Neural cell (in vitro differentiated cells): Measurements from ENCODE around the gene PROK2. TPM values are rescaled to one million over a fixed set of nuclear protein-coding genes. Genes with fewer than 3 reads are reported as not detected.

Experiments used
- H2AFZ ChIP-seq: fragments of 200-600, 300-800 bp; sonication (generic), shearing (Covaris generic); 2 replicates; pipeline ENCODE4 v1.6.0; 2014; ENCODE audit warnings: low read depth, mild to moderate bottlenecking, antibody characterized with exemption, low read length, moderate library complexity
- H3F3A ChIP-seq: fragments of 200-600 bp; shearing (Covaris generic); 2 replicates; pipeline ENCODE4 v1.6.1; 2016; ENCODE audit warnings: mild to moderate bottlenecking, moderate library complexity, mixed read lengths, antibody characterized with exemption, low read length; ENCODE audit not compliant: insufficient read depth, poor library complexity, severe bottlenecking
- H3K27ac ChIP-seq: fragments of 200-600, 300-800 bp; sonication (generic), shearing (Covaris generic); 2 replicates; pipeline ENCODE4 v1.5.1; 2014; ENCODE audit warnings: mild to moderate bottlenecking, low read length, moderate library complexity
- H3K27me3 ChIP-seq: fragments of 300-800, 200-600 bp; sonication (generic), shearing (Covaris generic); 2 replicates; pipeline ENCODE4 v1.6.0; 2014; ENCODE audit warnings: mild to moderate bottlenecking, low read depth, low read length, moderate library complexity; ENCODE audit not compliant: insufficient read depth
- H3K36me3 ChIP-seq: fragments of 300-800, 200-600 bp; sonication (generic), shearing (Covaris generic); 2 replicates; pipeline ENCODE4 v1.5.1; 2014; ENCODE audit warnings: mild to moderate bottlenecking, antibody characterized with exemption, low read length, moderate library complexity; ENCODE audit not compliant: insufficient read depth
- H3K4me2 ChIP-seq: fragments of 300-800, 200-600 bp; sonication (generic), shearing (Covaris generic); 2 replicates; pipeline ENCODE4 v1.6.0; 2014; ENCODE audit warnings: mild to moderate bottlenecking, low read length
- H3K4me3 ChIP-seq: fragments of 300-800, 200-600 bp; sonication (generic), shearing (Covaris generic); 2 replicates; pipeline ENCODE4 v1.5.1; 2014; ENCODE audit warnings: mild to moderate bottlenecking, low read length, moderate library complexity
- H3K79me2 ChIP-seq: fragments of 200-600 bp; shearing (Covaris generic); replicated peaks from 2 replicates; pipeline ENCODE4 v1.6.0; 2014; ENCODE audit warnings: mild to moderate bottlenecking, low read length, moderate library complexity; ENCODE audit not compliant: insufficient read depth
- H3K9ac ChIP-seq: fragments of 300-800, 200-600 bp; sonication (generic), shearing (Covaris generic); 2 replicates; pipeline ENCODE4 v1.6.1; 2016; ENCODE audit warnings: mild to moderate bottlenecking, low read length, mixed read lengths
- H3K9me2 ChIP-seq: fragments of 200-600 bp; shearing (Covaris generic); 2 replicates; pipeline ENCODE4 v1.6.1; 2016; ENCODE audit warnings: mild to moderate bottlenecking, low read length, mixed read lengths; ENCODE audit not compliant: insufficient read depth
- H3K9me3 ChIP-seq: fragments of 200-600, 300-800 bp; sonication (generic), shearing (Covaris generic); 2 replicates; pipeline ENCODE4 v1.6.1; 2016; ENCODE audit warnings: mild to moderate bottlenecking, mixed run types, low read length, moderate library complexity, mixed read lengths
- H4K20me1 ChIP-seq: fragments of 200-600 bp; shearing (Covaris generic); 2 replicates; pipeline ENCODE4 v1.6.1; 2016; ENCODE audit warnings: mild to moderate bottlenecking, mixed run types; ENCODE audit not compliant: insufficient read depth
- CTCF ChIP-seq: fragments of 450-650 bp; IDR thresholded peaks from 2 replicates; pipeline ENCODE4 v1.5.1; 2014; ENCODE audit warnings: antibody characterized with exemption, mild to moderate bottlenecking, moderate library complexity; ENCODE audit not compliant: poor library complexity, severe bottlenecking
- EP300 ChIP-seq: fragments of 450-650 bp; conservative IDR thresholded peaks from 2 replicates; pipeline ENCODE4 v1.6.1; 2014; ENCODE audit warnings: antibody characterized with exemption, mild to moderate bottlenecking, moderate library complexity; ENCODE audit not compliant: poor library complexity, severe bottlenecking
- EZH2 ChIP-seq: fragments of 200-600, 300-800 bp; shearing (Covaris generic), sonication (generic); IDR thresholded peaks from 2 replicates; pipeline ENCODE4 v1.6.1; 2014; ENCODE audit warnings: antibody characterized with exemption, low read length, borderline replicate concordance, mild to moderate bottlenecking; ENCODE audit not compliant: insufficient read depth, poor library complexity, severe bottlenecking
- MXI1 ChIP-seq: fragments of 450-650 bp; conservative IDR thresholded peaks from 2 replicates; pipeline ENCODE4 v1.6.1; 2014; ENCODE audit warnings: antibody characterized with exemption, mild to moderate bottlenecking; ENCODE audit not compliant: poor library complexity, severe bottlenecking
- POLR2AphosphoS5 ChIP-seq: IDR thresholded peaks from 2 replicates; pipeline ENCODE4 v1.6.1; 2012
- RAD21 ChIP-seq: fragments of 450-650 bp; conservative IDR thresholded peaks from 2 replicates; pipeline ENCODE4 v1.6.1; 2014; ENCODE audit warnings: antibody characterized with exemption, mild to moderate bottlenecking, moderate library complexity
- REST ChIP-seq: IDR thresholded peaks from 2 replicates; pipeline ENCODE4 v1.6.1; 2012; ENCODE audit warnings: borderline replicate concordance
- SMC3 ChIP-seq: fragments of 450-650 bp; conservative IDR thresholded peaks from 2 replicates; pipeline ENCODE4 v1.6.1; 2014; ENCODE audit warnings: antibody characterized with exemption, mild to moderate bottlenecking, moderate library complexity; ENCODE audit not compliant: poor library complexity
- TAF1 ChIP-seq: IDR thresholded peaks from 2 replicates; pipeline ENCODE4 v1.6.1; 2012; ENCODE audit warnings: low read depth
- polyA plus RNA-seq: library from polyadenylated mRNA; depleted of rRNA; stranded (reverse); fragments of >200 nt; gene quantifications from 2 replicates; pipeline ENCODE4 v1.2.3, GENCODE V29; 2014

Gene PROK2
- polyA plus RNA-seq, 1 donor from 2014 or later, result 0.30 TPM

- Histone ChIP-seq H3K4me2 (peak overlapping the region; percentile 12), H3K27ac (no peak overlapping the region), H3K27me3 (peaks cover 29% of the 10 kb centered on the region), H3K9ac (peak overlapping the region; percentile 78), H3K79me2 (no peaks in the 10 kb centered on the region), H2AFZ (no peak overlapping the region), H4K20me1 (no peaks in the 10 kb centered on the region), H3K9me3 (no peaks in the 10 kb centered on the region), H3K9me2 (no peaks in the 10 kb centered on the region), H3F3A (peaks cover 3% of the 10 kb centered on the region), H3K4me3 (peak overlapping the region; percentile 71), H3K36me3 (no peaks in the 10 kb centered on the region)
- TF ChIP-seq REST, result no peak
- no peak for TF ChIP-seq TAF1
- TF ChIP-seq EZH2, result no peak
- TF ChIP-seq CTCF, result no peak
- TF ChIP-seq POLR2AphosphoS5, result no peak
- no peak for TF ChIP-seq EP300
- no peak for TF ChIP-seq MXI1
- TF ChIP-seq SMC3, result no peak
- no peak for TF ChIP-seq RAD21
Observed at GRCh38 chr3:71754610-71755253, 30.2 kb downstream of the PROK2 start.

GRCh38 chr3:71753701-71754609, 31.0 kb downstream of the PROK2 start, which contains the start of gene GPR27:
Gene GPR27 (plus strand): TSS chr3:71753855. CDS start chr3:71754050, 195 bp downstream.
- Histone ChIP-seq H3K79me2 (no peaks in the 10 kb centered on the region), H3K9ac (peak within 1 kb of the TSS; percentile 78), H3K4me3 (peak within 1 kb of the TSS; percentile 71), H3K9me3 (no peaks in the 10 kb centered on the region), H4K20me1 (no peaks in the 10 kb centered on the region), H3K9me2 (no peaks in the 10 kb centered on the region), H3K4me2 (peak within 1 kb of the TSS; percentile 41), H3K36me3 (no peaks in the 10 kb centered on the region), H2AFZ (peak within 1 kb of the TSS; percentile 21), H3F3A (peaks cover 3% of the 10 kb centered on the region), H3K27ac (peak within 1 kb of the TSS; percentile 20), H3K27me3 (peaks cover 29% of the 10 kb centered on the region)
- TF ChIP-seq POLR2AphosphoS5 (peak; percentile 49), CTCF (peak; percentile 12), MXI1 (peak; percentile 53), REST (no peak)
